ENCODE results near the gene UBA52.

DNA sequence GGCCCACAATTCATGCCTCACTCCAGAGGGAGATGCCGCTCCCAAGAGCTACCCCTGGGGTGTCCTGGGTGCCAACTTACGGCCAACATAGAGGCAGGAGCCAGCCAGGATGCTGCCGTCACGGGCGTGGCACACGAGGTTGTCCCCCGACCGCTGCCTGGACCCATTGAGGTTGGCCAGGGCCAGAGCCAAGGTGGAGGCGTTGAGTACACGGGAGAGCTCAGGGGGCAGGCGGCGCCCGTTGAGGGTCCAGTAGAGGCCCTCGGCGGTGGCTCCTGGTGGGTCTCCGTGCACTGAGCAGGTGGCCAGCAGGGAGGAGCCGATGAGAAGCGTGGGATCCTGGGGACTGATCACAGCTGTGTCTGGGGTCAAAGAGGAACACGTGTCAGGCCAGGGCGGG is 27.8 kb downstream of the UBA52 start:
- TF ChIP-seq, protein P1, sequence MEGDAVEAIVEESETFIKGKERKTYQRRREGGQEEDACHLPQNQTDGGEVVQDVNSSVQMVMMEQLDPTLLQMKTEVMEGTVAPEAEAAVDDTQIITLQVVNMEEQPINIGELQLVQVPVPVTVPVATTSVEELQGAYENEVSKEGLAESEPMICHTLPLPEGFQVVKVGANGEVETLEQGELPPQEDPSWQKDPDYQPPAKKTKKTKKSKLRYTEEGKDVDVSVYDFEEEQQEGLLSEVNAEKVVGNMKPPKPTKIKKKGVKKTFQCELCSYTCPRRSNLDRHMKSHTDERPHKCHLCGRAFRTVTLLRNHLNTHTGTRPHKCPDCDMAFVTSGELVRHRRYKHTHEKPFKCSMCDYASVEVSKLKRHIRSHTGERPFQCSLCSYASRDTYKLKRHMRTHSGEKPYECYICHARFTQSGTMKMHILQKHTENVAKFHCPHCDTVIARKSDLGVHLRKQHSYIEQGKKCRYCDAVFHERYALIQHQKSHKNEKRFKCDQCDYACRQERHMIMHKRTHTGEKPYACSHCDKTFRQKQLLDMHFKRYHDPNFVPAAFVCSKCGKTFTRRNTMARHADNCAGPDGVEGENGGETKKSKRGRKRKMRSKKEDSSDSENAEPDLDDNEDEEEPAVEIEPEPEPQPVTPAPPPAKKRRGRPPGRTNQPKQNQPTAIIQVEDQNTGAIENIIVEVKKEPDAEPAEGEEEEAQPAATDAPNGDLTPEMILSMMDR (conservative IDR thresholded peaks at IDR 0.05 in 1 of 2, IDR thresholded peaks at IDR 0.05 in 1 of 2; ENCODE audit: extremely low read depth in 1 of 2, insufficient read depth in 1 of 2, low read depth in 1 of 2, low read length in 2 of 2), result no peak
- no peak for TF ChIP-seq EZH2 (IDR thresholded peaks at IDR 0.05; ENCODE audit: borderline replicate concordance, low read length)
